Keratinocyte (primary cell): Measurements from ENCODE around the gene HCAR3. TPM values are rescaled to one million over a fixed set of nuclear protein-coding genes. Genes with fewer than 3 reads are reported as not detected.

Source experiments
- DNase-seq: peaks from one replicate; pipeline ENCODE4 v3.0.0-alpha.2; 2011; ENCODE audit warnings: low read depth, missing footprints, low spot score
- FAIRE-seq: peaks from 2 replicates; lab custom pipeline; 2011; peaks lifted over from hg19 to GRCh38; lab: Jason Lieb, UNC
- H2AFZ ChIP-seq: 2 replicates; pipeline ENCODE4 v1.6.0; 2012; ENCODE audit warnings: low read length, control low read depth, inconsistent platforms; ENCODE audit not compliant: control insufficient read depth
- H3K27ac ChIP-seq: 2 replicates; pipeline ENCODE4 v1.5.1; 2011; ENCODE audit warnings: low read length; ENCODE audit not compliant: control insufficient read depth, insufficient read depth
- H3K27me3 ChIP-seq: 3 replicates; pipeline ENCODE4 v1.6.0; 2011; ENCODE audit warnings: low read length; ENCODE audit not compliant: control insufficient read depth, insufficient read depth; ENCODE audit errors: extremely low read depth
- H3K36me3 ChIP-seq, 2 experiments: 2 replicates in 1 of 2; 3 replicates in 1 of 2; pipeline ENCODE4 v1.5.1; 2011; ENCODE audit warnings: low read length in 2 of 2, mild to moderate bottlenecking in 1 of 2; ENCODE audit not compliant: control insufficient read depth in 2 of 2, insufficient read depth in 2 of 2; ENCODE audit errors: extremely low read depth in 1 of 2
- H3K4me1 ChIP-seq: 3 replicates; pipeline ENCODE4 v1.5.1; 2011; ENCODE audit warnings: low read length; ENCODE audit not compliant: control insufficient read depth, insufficient read depth; ENCODE audit errors: extremely low read depth
- H3K4me2 ChIP-seq: 3 replicates; pipeline ENCODE4 v1.6.0; 2011; ENCODE audit warnings: low read depth, low read length; ENCODE audit not compliant: control insufficient read depth, insufficient read depth; ENCODE audit errors: extremely low read depth
- H3K4me3 ChIP-seq, 3 experiments: fragments of 200-600 bp in 1 of 3; sonication (generic) in 1 of 3; 2 replicates in 2 of 3; 3 replicates in 1 of 3; pipeline ENCODE4 v1.5.1; 2011 to 2016; ENCODE audit warnings: low read length in 3 of 3, mild to moderate bottlenecking in 3 of 3, control low read depth in 2 of 3, inconsistent platforms in 1 of 3, low read depth in 1 of 3, mixed read lengths in 1 of 3, mixed run types in 1 of 3, moderate library complexity in 1 of 3; ENCODE audit not compliant: control insufficient read depth in 2 of 3, insufficient read depth in 2 of 3; ENCODE audit errors: extremely low read depth in 1 of 3
- H3K79me2 ChIP-seq: 2 replicates; pipeline ENCODE4 v1.6.0; 2012; ENCODE audit warnings: low read length; ENCODE audit not compliant: control insufficient read depth, insufficient read depth
- H3K9ac ChIP-seq: 3 replicates; pipeline ENCODE4 v1.6.0; 2011; ENCODE audit warnings: low read length; ENCODE audit not compliant: control insufficient read depth, insufficient read depth; ENCODE audit errors: extremely low read depth
- H3K9me1 ChIP-seq: 3 replicates; pipeline ENCODE4 v1.6.0; 2011; ENCODE audit warnings: low read length; ENCODE audit not compliant: control insufficient read depth, insufficient read depth; ENCODE audit errors: extremely low read depth
- H3K9me3 ChIP-seq: 2 replicates; pipeline ENCODE4 v1.5.1; 2012; ENCODE audit warnings: low read depth, low read length; ENCODE audit not compliant: control insufficient read depth
- H4K20me1 ChIP-seq: 3 replicates; pipeline ENCODE4 v1.6.0; 2011; ENCODE audit warnings: low read length; ENCODE audit not compliant: control insufficient read depth, insufficient read depth; ENCODE audit errors: extremely low read depth
- CTCF ChIP-seq, 3 experiments: IDR thresholded peaks in 1 of 3; conservative IDR thresholded peaks in 1 of 3; optimal IDR thresholded peaks in 1 of 3; 2 replicates in 2 of 3; 3 replicates in 1 of 3; pipeline versions ENCODE3 to v1.5.1; 2011; ENCODE audit warnings: low read length in 3 of 3, mild to moderate bottlenecking in 3 of 3, moderate library complexity in 2 of 3, control low read depth in 1 of 3, inconsistent platforms in 1 of 3; ENCODE audit not compliant: insufficient read depth in 2 of 3; ENCODE audit errors: extremely low read depth in 1 of 3
- EZH2 ChIP-seq: IDR thresholded peaks from one replicate; pipeline ENCODE4 v1.6.1; 2012; ENCODE audit warnings: inconsistent platforms, mild to moderate bottlenecking, low read length, moderate library complexity
- dilution Hi-C: fragments of 300-500 bp; cut with MboI; formaldehyde crosslinking; loops from one replicate; pipeline ENCODE4 v1.7.0; 2020; ENCODE audit warnings: low sequenced_read_pairs; ENCODE audit not compliant: extremely low pct_ligation_motif_present
- polyA plus RNA-seq, 5 experiments: library from polyadenylated mRNA; depleted of rRNA in 3 of 5; stranded (reverse) in 3 of 5; stranded (forward) in 1 of 5; unstranded in 1 of 5; fragments of >200 nt; gene quantifications; 1 replicate in 1 of 5; 2 replicates in 3 of 5; 3 replicates in 1 of 5; pipeline versions ENCODE4 v1.2.1 to v1.2.3, GENCODE V29; 2011 to 2012; ENCODE audit warnings: missing spikeins in 2 of 5, low read depth in 1 of 5, low replicate concordance in 1 of 5

Gene HCAR3
- polyA plus RNA-seq, 1 donor (not counting 4 experiments of a cell fraction or from before 2014, with no cell fraction given): 12.1 TPM

- no peak overlapping the region for H3K4me3 ChIP-seq
- no peak overlapping the region for H3K4me2 ChIP-seq
- FAIRE-seq (no peak), DNase-seq (no peak)
- dilution Hi-C loops: no loop called here
- no peak overlapping the region for H2AFZ ChIP-seq
- no peaks in the 10 kb centered on the region for H3K36me3 ChIP-seq
- no peaks in the 10 kb centered on the region for H3K9me1 ChIP-seq
- H3K27ac ChIP-seq: no peak overlapping the region
- no peaks in the 10 kb centered on the region for H3K4me1 ChIP-seq
- H3K9ac ChIP-seq: no peak overlapping the region
- H4K20me1 ChIP-seq: no peaks in the 10 kb centered on the region
- no peaks in the 10 kb centered on the region for H3K27me3 ChIP-seq
- H3K79me2 ChIP-seq: no peaks in the 10 kb centered on the region
- TF ChIP-seq CTCF (optimal IDR thresholded peaks at IDR 0.05 in 1 of 3, IDR thresholded peaks at IDR 0.05 in 1 of 3, conservative IDR thresholded peaks at IDR 0.05 in 1 of 3; ENCODE audit: extremely low read depth in 1 of 3, insufficient read depth in 2 of 3, low read length in 3 of 3) (no peak), EZH2 (no peak)
- H3K9me3 ChIP-seq: no peaks in the 10 kb centered on the region
Measured at GRCh38 chr12:122668268-122668667, 48.3 kb downstream of the HCAR3 start.

GRCh38 chr12:122665759-122666158 is 50.9 kb downstream of the HCAR3 start:
- Histone ChIP-seq H3K4me3 (no peak overlapping the region), H4K20me1 (no peaks in the 10 kb centered on the region), H2AFZ (no peak overlapping the region), H3K27ac (no peak overlapping the region), H3K4me2 (no peak overlapping the region), H3K9ac (no peak overlapping the region), H3K9me1 (no peaks in the 10 kb centered on the region), H3K4me1 (no peaks in the 10 kb centered on the region), H3K9me3 (no peaks in the 10 kb centered on the region), H3K36me3 (no peaks in the 10 kb centered on the region), H3K79me2 (no peaks in the 10 kb centered on the region), H3K27me3 (no peaks in the 10 kb centered on the region)
- DNase-seq (no peak), FAIRE-seq (no peak)
- dilution Hi-C loops: no loop called here
- TF ChIP-seq EZH2: no peak
- no peak for TF ChIP-seq CTCF (optimal IDR thresholded peaks at IDR 0.05 in 1 of 3, IDR thresholded peaks at IDR 0.05 in 1 of 3, conservative IDR thresholded peaks at IDR 0.05 in 1 of 3; ENCODE audit: extremely low read depth in 1 of 3, insufficient read depth in 2 of 3, low read length in 3 of 3)
